B cell (primary cell): ENCODE data around the gene KIDINS220. TPM values are rescaled to one million over a fixed set of nuclear protein-coding genes. Genes with fewer than 3 reads are reported as not detected.

Experiments used
- ATAC-seq: fragments of 200-7000 bp; cut with Tn5 transposase; one replicate; pipeline ENCODE4 v1.10.0; 2021; ENCODE audit warnings: low read depth, mild to moderate bottlenecking, moderate number of reproducible peaks, moderate library complexity
- CTCF ChIA-PET: fragments of 350-600 bp; sonication (Branson Sonifier 250); formaldehyde crosslinking; loops from one replicate; lab custom pipeline; 2021; ENCODE audit warnings: antibody characterized with exemption, inconsistent platforms; lab: Charles Lee
- POLR2A ChIA-PET: fragments of 350-600 bp; sonication (Branson Sonifier 250); formaldehyde crosslinking; loops from one replicate; lab custom pipeline; 2021; ENCODE audit warnings: antibody characterized with exemption; lab: Charles Lee
- DNase-seq: peaks from one replicate; pipeline ENCODE4 v3.0.0; 2013
- H2AFZ ChIP-seq: 2 replicates; pipeline ENCODE4 v1.6.1; 2012; ENCODE audit warnings: mild to moderate bottlenecking, low read depth, low read length; ENCODE audit not compliant: insufficient read depth, poor library complexity, severe bottlenecking
- H3K27ac ChIP-seq, 2 donors: 1 replicate in 1 of 2; 2 replicates in 1 of 2; pipeline ENCODE4 v1.5.1; 2012 to 2013; ENCODE audit warnings: low read length in 2 of 2, mild to moderate bottlenecking in 2 of 2, moderate library complexity in 1 of 2
- H3K27me3 ChIP-seq, 4 experiments: fragments of 200-600 bp in 1 of 4; sonication (generic) in 1 of 4; replicated peaks in 1 of 4; 1 replicate in 2 of 4; 2 replicates in 2 of 4; pipeline versions ENCODE4 v1.6.1 to v1.7.0; 2013 to 2016; ENCODE audit warnings: low read length in 3 of 4, mild to moderate bottlenecking in 2 of 4, mixed read lengths in 1 of 4, moderate library complexity in 1 of 4; ENCODE audit not compliant: insufficient read depth in 4 of 4, control insufficient read depth in 3 of 4; ENCODE audit errors: control extremely low read depth in 1 of 4
- H3K36me3 ChIP-seq, 2 experiments: replicated peaks in 1 of 2; 1 replicate in 1 of 2; 2 replicates in 1 of 2; pipeline versions ENCODE4 v1.6.1 to v1.7.1; 2013; ENCODE audit warnings: low read length in 1 of 2; ENCODE audit not compliant: insufficient read depth in 2 of 2, control insufficient read depth in 1 of 2; ENCODE audit errors: control extremely low read depth in 1 of 2, extremely low read depth in 1 of 2
- H3K4me1 ChIP-seq, 2 donors: fragments of 200-600 bp in 1 of 2; sonication (generic) in 1 of 2; 1 replicate in 1 of 2; 2 replicates in 1 of 2; pipeline versions ENCODE4 v1.5.1 to v1.6.1; 2013 to 2017; ENCODE audit warnings: low read length in 2 of 2; ENCODE audit not compliant: control insufficient read depth in 2 of 2, insufficient read depth in 2 of 2
- H3K4me2 ChIP-seq: replicated peaks from 2 replicates; pipeline ENCODE3; 2012; ENCODE audit warnings: mild to moderate bottlenecking, low read depth, low read length; ENCODE audit not compliant: poor library complexity, severe bottlenecking
- H3K4me3 ChIP-seq, 5 experiments: fragments of 200-600 bp in 1 of 5; sonication (generic) in 1 of 5; 1 replicate in 3 of 5; 2 replicates in 2 of 5; pipeline versions ENCODE4 v1.5.1 to v1.7.0; 2011 to 2016; ENCODE audit warnings: low read length in 4 of 5, mild to moderate bottlenecking in 4 of 5, low read depth in 2 of 5, control low read depth in 1 of 5, moderate library complexity in 1 of 5; ENCODE audit not compliant: insufficient read depth in 1 of 5; ENCODE audit errors: control extremely low read depth in 1 of 5, extremely low read depth in 1 of 5
- H3K79me2 ChIP-seq: fragments of 200-600 bp; sonication (generic); one replicate; pipeline ENCODE4 v1.6.0; 2016; ENCODE audit warnings: low read length; ENCODE audit not compliant: control insufficient read depth, insufficient read depth
- H3K9ac ChIP-seq: fragments of 200-600 bp; sonication (generic); 2 replicates; pipeline ENCODE4 v1.6.1; 2017; ENCODE audit warnings: mild to moderate bottlenecking, low read length, moderate library complexity
- H3K9me3 ChIP-seq, 3 donors: one replicate each; pipeline versions ENCODE4 v1.6.1 to v1.7.1; 2013; ENCODE audit warnings: low read length in 2 of 3; ENCODE audit not compliant: control insufficient read depth in 2 of 3, insufficient read depth in 1 of 3; ENCODE audit errors: control extremely low read depth in 1 of 3
- H4K20me1 ChIP-seq: 2 replicates; pipeline ENCODE4 v1.6.0; 2012; ENCODE audit warnings: mild to moderate bottlenecking, low read length; ENCODE audit not compliant: insufficient read depth, control insufficient read depth, poor library complexity, severe bottlenecking
- H3K27ac Mint-ChIP-seq: one replicate; pipeline ENCODE4 v1.8.0; 2021; ENCODE audit warnings: mixed read lengths
- H3K27me3 Mint-ChIP-seq: one replicate; pipeline ENCODE4 v1.8.0; 2021; ENCODE audit warnings: mixed read lengths
- H3K4me1 Mint-ChIP-seq: one replicate; pipeline ENCODE4 v1.8.0; 2021; ENCODE audit warnings: mixed read lengths
- H3K4me3 Mint-ChIP-seq: one replicate; pipeline ENCODE4 v1.8.0; 2021; ENCODE audit warnings: mixed read lengths
- H3K9me3 Mint-ChIP-seq: one replicate; pipeline ENCODE4 v1.8.0; 2022; ENCODE audit warnings: mixed read lengths; ENCODE audit not compliant: insufficient read depth
- EZH2 ChIP-seq: IDR thresholded peaks from 2 replicates; pipeline ENCODE4 v1.6.1; 2012; ENCODE audit warnings: borderline replicate concordance, low read depth, mild to moderate bottlenecking, moderate library complexity, low read length; ENCODE audit not compliant: insufficient read depth, poor library complexity, severe bottlenecking
- WGBS: methylation state at CpG from one replicate; pipeline ENCODE4 v1.1.5; 2013; ENCODE audit warnings: missing lambda C conversion rate; ENCODE audit not compliant: insufficient coverage; 5-methylcytosine and 5-hydroxymethylcytosine counted together
- intact Hi-C: fragments of 100-400 bp; cut with micrococcal nuclease; formaldehyde crosslinking; loops from one replicate; pipeline ENCODE4 v1.10.0; 2022
- polyA plus RNA-seq: library from polyadenylated mRNA; depleted of rRNA; stranded (reverse); fragments of >200 nt; gene quantifications from 2 replicates; pipeline ENCODE4 v1.2.3, GENCODE V29; 2012
- total RNA-seq, 2 donors: library from RNA; stranded (reverse); fragments of 120-200 nt in 1 of 2; gene quantifications; 1 replicate in 1 of 2; 2 replicates in 1 of 2; pipeline versions ENCODE4 v1.2.3 to v1.2.4, GENCODE V29; 2013 to 2022
- TF ChIP-seq, protein P1 (sequence below): fragments of 200-600 bp; IDR thresholded peaks from one replicate; pipeline ENCODE4 v1.8.0; 2022; ENCODE audit warnings: antibody characterized with exemption, mild to moderate bottlenecking

KIDINS220 gene
- total and polyA plus RNA-seq, 2 donors (not counting 1 experiment from before 2014, with no cell fraction given) = 12.5 to 36.6 TPM

DNA sequence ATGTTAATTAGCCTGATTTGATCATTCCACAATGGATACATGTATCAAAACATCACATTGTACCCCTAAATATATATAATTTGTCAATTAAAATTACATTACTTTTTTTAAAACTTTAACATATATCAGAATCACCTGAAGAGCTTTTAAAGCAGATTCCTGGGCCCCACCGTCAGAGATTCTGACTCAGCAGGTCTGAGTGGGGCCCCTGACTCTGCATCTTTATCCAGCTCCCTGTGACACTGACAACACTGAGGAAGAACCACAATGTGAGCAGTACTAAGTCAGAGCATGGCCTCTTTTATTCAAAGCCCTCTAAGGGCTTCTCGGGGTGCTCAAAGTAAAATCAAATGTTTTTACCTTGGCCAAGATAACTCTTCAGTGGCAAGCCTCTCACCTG is 9.7 kb downstream of the KIDINS220 start:
- 96% methylated on average over 2 of the region's 2 CpGs for WGBS
- ChIA-PET POLR2A (no interaction called here), CTCF (no interaction called here)
- Mint-ChIP-seq H3K9me3 (no peaks in the 10 kb centered on the region), H3K4me1 (peaks cover 23% of the 10 kb centered on the region), H3K27ac (no peak overlapping the region), H3K27me3 (no peaks in the 10 kb centered on the region), H3K4me3 (no peak overlapping the region)
- peaks cover 24% of the 10 kb centered on the region for H3K79me2 ChIP-seq
- DNase-seq = no peak
- H4K20me1 ChIP-seq = peaks cover 17% of the 10 kb centered on the region
- intact Hi-C loops = no loop called here
- ATAC-seq = no peak
- H3K9ac ChIP-seq = no peak overlapping the region
- TF ChIP-seq EZH2 = no peak
- TF ChIP-seq, protein P1, sequence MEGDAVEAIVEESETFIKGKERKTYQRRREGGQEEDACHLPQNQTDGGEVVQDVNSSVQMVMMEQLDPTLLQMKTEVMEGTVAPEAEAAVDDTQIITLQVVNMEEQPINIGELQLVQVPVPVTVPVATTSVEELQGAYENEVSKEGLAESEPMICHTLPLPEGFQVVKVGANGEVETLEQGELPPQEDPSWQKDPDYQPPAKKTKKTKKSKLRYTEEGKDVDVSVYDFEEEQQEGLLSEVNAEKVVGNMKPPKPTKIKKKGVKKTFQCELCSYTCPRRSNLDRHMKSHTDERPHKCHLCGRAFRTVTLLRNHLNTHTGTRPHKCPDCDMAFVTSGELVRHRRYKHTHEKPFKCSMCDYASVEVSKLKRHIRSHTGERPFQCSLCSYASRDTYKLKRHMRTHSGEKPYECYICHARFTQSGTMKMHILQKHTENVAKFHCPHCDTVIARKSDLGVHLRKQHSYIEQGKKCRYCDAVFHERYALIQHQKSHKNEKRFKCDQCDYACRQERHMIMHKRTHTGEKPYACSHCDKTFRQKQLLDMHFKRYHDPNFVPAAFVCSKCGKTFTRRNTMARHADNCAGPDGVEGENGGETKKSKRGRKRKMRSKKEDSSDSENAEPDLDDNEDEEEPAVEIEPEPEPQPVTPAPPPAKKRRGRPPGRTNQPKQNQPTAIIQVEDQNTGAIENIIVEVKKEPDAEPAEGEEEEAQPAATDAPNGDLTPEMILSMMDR = no peak
- H3K27me3 ChIP-seq = no peaks in the 10 kb centered on the region
- H3K4me2 ChIP-seq = no peak overlapping the region
- no peak overlapping the region for H3K4me3 ChIP-seq
- H2AFZ ChIP-seq = no peak overlapping the region
- no peaks in the 10 kb centered on the region for H3K4me1 ChIP-seq
- H3K27ac ChIP-seq = no peak overlapping the region
- H3K36me3 ChIP-seq = peaks cover 3 to 12% of the 10 kb centered on the region in 2 experiments
- H3K9me3 ChIP-seq = no peaks in the 10 kb centered on the region

DNA sequence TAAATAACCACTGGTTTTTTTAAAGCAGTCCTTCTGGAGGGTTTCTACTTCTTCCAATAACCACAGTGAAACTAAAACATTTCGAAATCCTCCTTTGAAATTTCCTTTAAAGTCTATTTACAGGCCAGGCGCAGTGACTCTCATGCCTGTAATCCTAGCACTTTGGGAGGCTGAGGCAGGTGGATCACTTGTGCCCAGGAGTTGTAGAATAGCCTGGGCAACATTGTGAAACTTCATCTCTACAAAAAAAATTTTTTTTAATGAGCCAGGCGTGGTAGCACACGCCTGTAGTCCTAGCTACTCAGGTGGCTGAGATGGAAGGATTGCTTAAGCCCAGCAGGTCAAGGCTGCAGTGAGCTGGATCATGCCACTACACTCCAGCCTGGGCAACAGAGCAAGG is 15.2 kb downstream of the KIDINS220 start:
- H3K27me3 ChIP-seq = no peaks in the 10 kb centered on the region
- H2AFZ ChIP-seq = no peak overlapping the region
- CTCF ChIA-PET = no interaction called here
- peaks cover 2% of the 10 kb centered on the region for H4K20me1 ChIP-seq
- TF ChIP-seq, protein P1 = no peak
- TF ChIP-seq EZH2 = no peak
- Mint-ChIP-seq H3K4me1 (no peaks in the 10 kb centered on the region), H3K9me3 (no peaks in the 10 kb centered on the region), H3K27ac (no peak overlapping the region), H3K27me3 (no peaks in the 10 kb centered on the region), H3K4me3 (no peak overlapping the region)
- peaks cover 9 to 28% of the 10 kb centered on the region in 2 experiments for H3K36me3 ChIP-seq
- no peak overlapping the region for H3K4me3 ChIP-seq
- DNase-seq (no peak), ATAC-seq (no peak)
- 92% methylated on average over 2 of the region's 4 CpGs for whole genome bisulfite sequencing
- no peaks in the 10 kb centered on the region for H3K9me3 ChIP-seq
- POLR2A ChIA-PET = no interaction called here
- H3K4me1 ChIP-seq = no peaks in the 10 kb centered on the region
- H3K9ac ChIP-seq = no peak overlapping the region
- H3K27ac ChIP-seq = no peak overlapping the region
- H3K79me2 ChIP-seq = no peaks in the 10 kb centered on the region
- H3K4me2 ChIP-seq = no peak overlapping the region
- intact Hi-C loops = no loop called here
